Astrocyte of the spinal cord (primary cell): ENCODE results near the gene POMGNT2.

ENCODE experiments used
- DNase-seq: peaks from one replicate; pipeline ENCODE4 v3.0.0; 2011; ENCODE audit warnings: low read depth, low spot score
- H3K4me3 ChIP-seq: 2 replicates; pipeline ENCODE4 v1.5.1; 2011; ENCODE audit warnings: low read depth, mild to moderate bottlenecking, low read length, moderate library complexity
- CTCF ChIP-seq: IDR thresholded peaks from 2 replicates; pipeline ENCODE4 v1.5.1; 2012; ENCODE audit warnings: low read depth, mild to moderate bottlenecking, low read length, inconsistent platforms
- in situ Hi-C: cut with HindIII; loops from 2 replicates; pipeline ENCODE4 v1.10.0; 2017; ENCODE audit warnings: low sequenced_read_pairs

The POMGNT2 gene

GRCh38 chr3:43089081-43089480 lies 16.8 kb downstream of the POMGNT2 start:
- in situ Hi-C loops = no loop called here
- DNase-seq = no peak
- no peak overlapping the region for H3K4me3 ChIP-seq
- no peak for TF ChIP-seq CTCF

- in situ Hi-C loops = no loop called here
- DNase-seq = no peak
- H3K4me3 ChIP-seq = no peak overlapping the region
- peak; percentile 6 for TF ChIP-seq CTCF
Measured at GRCh38 chr3:43087249-43087776, 18.6 kb downstream of the POMGNT2 start.

DNA sequence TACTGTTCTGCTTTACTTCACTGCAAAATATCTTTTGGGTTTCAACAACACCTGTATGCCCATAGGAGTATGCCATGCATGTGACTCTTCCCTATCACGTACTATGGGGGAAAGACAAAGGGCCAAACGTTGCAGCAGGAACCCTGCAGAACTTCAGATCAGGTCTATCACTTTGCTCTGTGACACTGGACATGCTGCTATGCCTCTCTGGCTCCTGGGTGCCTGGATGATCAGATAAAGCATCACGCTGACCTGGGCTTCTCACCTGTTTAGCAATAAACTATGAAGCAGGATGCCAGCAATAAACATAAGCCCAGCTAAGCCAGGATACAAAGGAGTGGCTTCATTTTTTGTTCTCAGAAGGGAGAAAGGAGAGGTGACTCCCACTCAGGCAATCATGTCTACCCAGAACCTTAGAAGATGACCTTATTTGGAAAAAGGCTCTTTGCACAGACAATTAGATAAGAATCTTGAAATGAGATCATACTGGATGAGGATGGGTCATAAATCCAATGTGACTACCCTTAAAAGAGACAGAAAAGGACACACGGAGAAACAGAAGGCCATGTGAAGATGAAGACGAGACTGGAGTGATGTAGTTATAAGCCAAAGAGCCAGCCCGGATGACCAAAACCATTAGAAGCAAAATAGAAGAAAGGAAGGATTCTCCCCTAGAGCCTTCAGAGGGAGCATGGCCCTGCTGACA lies 19.3 kb downstream of the POMGNT2 start:
- in situ Hi-C loops = no loop called here
- H3K4me3 ChIP-seq = no peak overlapping the region
- no peak for TF ChIP-seq CTCF
- no peak for DNase-seq

DNA sequence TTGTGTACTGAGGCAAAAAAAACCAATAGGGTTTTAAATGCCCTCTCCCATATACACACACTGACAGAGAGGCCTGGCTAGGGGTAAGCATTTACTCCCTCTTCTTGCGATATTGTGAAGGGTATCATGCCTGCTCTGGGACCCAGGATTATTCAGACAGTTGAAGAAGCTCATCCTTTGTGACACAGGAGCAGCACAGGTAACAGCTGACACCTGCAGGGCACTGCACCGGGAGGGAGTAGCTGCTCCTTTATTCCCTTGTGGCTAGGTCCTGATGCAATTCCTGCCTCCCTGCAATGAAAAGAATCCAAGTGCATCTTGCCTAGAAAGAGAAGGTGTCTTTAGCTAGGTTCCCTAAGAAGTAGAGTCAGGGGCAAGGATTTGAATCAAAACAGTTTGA lies 23.4 kb downstream of the POMGNT2 start:
- in situ Hi-C loops = no loop called here
- DNase-seq = no peak
- H3K4me3 ChIP-seq = no peak overlapping the region
- TF ChIP-seq CTCF = no peak

- no peak overlapping the region for H3K4me3 ChIP-seq
- DNase-seq = no peak
- no peak for TF ChIP-seq CTCF
- in situ Hi-C loops = no loop called here
Measured at GRCh38 chr3:43081796-43082195, 24.1 kb downstream of the POMGNT2 start.

DNA sequence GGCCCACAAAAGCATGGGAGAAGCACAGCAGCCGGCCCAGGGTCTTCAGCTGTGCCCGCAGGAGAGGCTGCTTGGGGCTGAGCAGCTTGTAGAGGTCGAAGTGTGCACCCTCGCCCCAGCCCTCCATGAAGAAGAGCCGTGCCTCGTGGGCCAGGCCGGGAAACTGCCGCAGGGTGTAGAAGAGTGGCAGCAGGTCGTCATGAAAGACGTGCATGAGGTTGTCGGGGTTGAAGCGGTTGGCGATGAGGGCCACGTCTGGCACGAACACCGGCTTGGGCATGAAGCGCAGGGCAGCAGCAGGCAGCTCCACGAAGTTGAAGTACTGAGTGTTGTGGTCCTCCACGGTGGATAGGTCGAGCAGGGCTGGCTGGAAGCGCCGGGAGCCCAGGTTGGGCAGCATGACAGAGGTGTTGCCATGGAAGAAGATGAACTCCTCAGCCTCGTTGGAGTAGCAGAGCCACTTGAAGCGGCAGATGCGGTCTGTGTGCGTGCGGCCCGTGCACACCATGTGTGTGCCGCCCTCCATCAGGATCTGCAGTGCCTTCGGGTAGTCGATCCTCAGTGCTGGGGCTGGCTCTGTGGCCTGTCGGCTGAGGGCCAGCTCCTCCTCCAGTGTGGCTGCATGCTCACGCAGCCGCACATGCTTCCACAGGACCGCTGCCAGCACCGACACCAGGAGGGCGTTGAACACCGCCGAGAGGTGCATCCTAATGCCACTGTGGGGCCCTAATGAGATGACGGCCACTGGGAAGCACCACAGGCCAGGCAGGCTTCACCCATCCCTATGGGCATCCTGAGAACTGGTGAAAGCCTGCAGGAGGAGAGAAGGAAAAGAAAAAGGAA lies 24.9 kb downstream of the POMGNT2 start:
- no peak for TF ChIP-seq CTCF
- no peak overlapping the region for H3K4me3 ChIP-seq
- in situ Hi-C loops = no loop called here
- DNase-seq = no peak
